GM18499 (cell line): Measurements from ENCODE around the gene ENPP6.

ENCODE experiments used
- ATAC-seq: cut with Tn5 transposase; IDR thresholded peaks from one replicate; pipeline ENCODE4 v1.9.1; 2021; ENCODE audit warnings: moderate number of reproducible peaks; ENCODE audit not compliant: insufficient read depth, unreplicated experiment

ENPP6 gene

GRCh38 chr4:184217634-184218033 is at the start of gene ENPP6:
TSS of gene ENPP6 (minus strand) at chr4:184217873. CDS start at chr4:184217819, 54 bp downstream.
- ATAC-seq: no peak

- ATAC-seq: no peak
These were observed 49.5 kb upstream of the ENPP6 start for GRCh38 chr4:184267206-184267608.

- no peak for ATAC-seq
These were observed 48.1 kb upstream of the ENPP6 start for GRCh38 chr4:184265546-184266351.

GRCh38 chr4:184263910-184264732 is 46.4 kb upstream of the ENPP6 start:
- ATAC-seq: no peak

GRCh38 chr4:184263461-184263860 is 45.8 kb upstream of the ENPP6 start:
- no peak for ATAC-seq

DNA sequence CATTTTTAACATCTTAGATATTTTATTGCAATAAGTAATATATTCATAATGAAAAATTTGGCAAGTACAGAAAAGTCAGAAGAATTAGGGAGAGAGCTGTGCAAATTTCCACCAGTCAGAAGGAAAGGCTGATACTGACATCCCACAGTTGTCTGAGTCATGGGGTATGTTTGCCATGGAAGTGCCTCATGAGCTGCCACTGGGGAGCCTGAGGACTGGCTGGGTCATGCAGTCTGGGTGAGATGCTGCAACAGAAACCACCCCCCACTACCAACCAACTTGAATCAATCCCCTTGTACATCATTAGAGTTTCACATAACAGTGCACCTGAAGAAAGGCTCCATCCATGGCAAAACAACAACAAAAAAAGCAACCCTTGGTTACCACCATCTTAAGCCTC is 45.2 kb upstream of the ENPP6 start:
- ATAC-seq: no peak

DNA sequence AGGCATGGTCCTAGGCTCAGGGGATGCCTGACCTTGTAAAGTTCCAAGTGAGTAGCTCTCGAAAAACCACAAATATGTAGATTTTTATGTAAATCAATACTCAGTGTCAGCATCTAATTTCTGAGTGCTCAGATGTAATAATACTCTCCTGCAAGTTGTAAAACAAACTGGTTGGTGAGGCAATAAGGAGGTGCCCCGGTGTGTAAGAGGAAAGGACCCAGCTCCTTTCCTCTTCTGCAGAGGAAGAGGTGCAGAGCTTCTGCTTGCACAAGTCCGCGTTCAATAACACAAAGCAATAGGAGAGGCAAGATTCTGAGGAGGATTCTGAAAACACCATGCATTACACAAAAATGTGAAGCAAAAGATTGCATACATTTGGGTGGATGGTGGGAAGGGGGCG is 43.6 kb upstream of the ENPP6 start:
- ATAC-seq: no peak

DNA sequence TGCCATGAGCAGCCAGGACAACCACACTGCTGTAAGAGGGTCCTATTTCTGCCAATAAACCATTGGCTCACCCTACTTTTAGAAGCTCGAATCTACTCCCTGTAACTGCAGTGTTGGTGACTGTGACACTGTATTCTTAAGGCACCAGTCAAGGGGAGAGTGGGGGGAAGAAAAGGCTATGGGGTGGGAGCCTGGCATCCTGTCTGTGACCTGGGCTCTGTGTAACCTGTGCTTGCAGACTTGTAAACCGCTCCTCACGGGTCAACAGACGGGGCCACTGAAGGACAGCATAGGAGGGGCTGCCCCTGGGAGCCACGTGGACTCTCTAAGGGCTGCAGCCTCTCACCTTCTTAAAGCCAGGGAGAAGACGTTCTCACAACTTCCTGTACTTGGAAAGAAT is 42.2 kb upstream of the ENPP6 start:
- ATAC-seq: no peak

GRCh38 chr4:184259081-184259480 is 41.4 kb upstream of the ENPP6 start:
- ATAC-seq: no peak

GRCh38 chr4:184255871-184256642 is 38.4 kb upstream of the ENPP6 start:
- ATAC-seq: no peak

- ATAC-seq: no peak
These were observed 37.7 kb upstream of the ENPP6 start for GRCh38 chr4:184255361-184255760.

- no peak for ATAC-seq
These were observed 35.4 kb upstream of the ENPP6 start for GRCh38 chr4:184253072-184253420.

DNA sequence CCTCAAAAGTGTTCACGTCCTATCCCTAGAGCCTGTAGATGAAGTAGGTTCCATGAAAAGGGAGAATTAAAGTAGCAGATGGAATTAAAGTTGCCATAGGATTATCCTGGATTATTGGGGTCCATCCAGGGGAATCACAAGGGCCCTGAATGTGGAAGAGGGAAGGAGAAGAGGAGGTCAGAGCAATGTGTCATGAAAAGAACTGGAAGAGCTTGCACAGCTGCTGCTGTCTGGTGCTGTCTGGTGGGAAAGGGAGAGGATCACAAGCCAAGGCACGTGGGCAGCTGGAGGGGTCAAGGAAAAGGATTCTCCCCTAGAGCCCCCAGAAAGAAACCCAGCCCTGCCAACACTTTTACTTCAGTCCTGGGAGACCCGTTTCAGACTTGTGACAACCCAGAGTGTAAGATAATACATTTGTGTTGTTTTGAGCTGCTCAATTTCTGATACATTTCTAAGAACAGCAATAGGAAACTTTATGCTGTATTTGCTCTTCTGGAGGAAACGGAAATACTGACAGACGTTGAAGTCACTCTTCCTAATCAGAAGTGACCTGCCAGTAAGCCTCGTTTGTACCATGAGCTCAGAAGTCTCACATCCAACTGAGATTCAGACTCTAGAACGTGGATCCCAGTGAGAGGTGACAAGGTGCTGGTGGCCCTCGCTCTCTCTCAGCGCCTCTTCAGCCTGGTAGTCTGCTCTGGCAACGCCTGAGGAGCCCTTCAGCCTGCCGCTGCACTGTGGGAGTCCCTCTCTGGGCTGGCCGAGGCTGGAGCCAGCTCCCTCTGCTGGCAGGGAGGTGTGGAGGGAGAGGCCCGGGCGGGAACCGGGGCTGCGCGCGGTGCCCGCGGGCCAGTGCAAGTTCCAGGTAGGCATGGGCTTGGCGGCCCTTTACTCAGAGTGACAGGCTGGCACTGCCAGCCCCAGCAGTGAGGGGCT is 34.7 kb upstream of the ENPP6 start:
- no peak for ATAC-seq

DNA sequence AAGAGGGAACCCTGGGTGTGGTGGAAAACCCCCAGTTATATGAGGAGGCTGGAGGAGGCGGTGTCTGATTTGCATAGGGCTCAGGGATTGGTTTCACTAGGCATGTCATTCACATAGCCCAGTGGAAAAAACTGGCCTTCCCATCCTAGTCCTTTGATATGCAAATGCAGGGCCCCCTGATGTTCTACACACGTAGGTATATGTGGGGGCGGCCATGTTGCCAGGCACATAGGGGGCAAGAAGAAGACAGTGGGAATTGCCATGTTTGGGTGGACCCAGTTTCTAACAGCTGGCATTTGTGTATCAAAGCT is 34.0 kb upstream of the ENPP6 start:
- no peak for ATAC-seq

- no peak for ATAC-seq
These were observed 33.4 kb upstream of the ENPP6 start for GRCh38 chr4:184250795-184251669.

GRCh38 chr4:184248216-184248615 is 30.5 kb upstream of the ENPP6 start:
- ATAC-seq: no peak

GRCh38 chr4:184247421-184247820 is 29.7 kb upstream of the ENPP6 start:
- ATAC-seq: no peak

DNA sequence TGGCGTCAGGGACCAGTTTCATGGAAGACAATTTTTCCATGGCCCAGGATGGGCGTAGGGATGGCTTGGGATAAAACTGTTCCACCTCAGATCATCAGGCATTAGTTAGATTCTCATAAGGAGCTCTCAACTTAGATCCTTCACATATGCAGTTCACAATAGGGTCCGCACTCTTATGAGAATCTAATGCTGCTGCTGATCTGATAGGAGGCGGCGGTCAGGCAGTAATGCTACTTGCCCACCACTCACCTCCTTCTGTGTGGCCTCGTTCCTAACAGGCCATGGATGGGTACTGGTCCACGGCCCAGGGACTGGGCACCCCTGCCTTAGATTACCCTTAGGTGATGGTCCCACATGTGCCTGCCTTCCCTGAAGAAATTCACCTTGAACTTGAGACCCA is 28.8 kb upstream of the ENPP6 start:
- no peak for ATAC-seq
